ENCODE results near the gene MT4. TPM values are rescaled to one million over a fixed set of nuclear protein-coding genes. Genes with fewer than 3 reads are reported as not detected.
A peak's percentile ranks its signal among the peaks of the same experiment; 100 is the strongest.

Gene MT4
- total RNA-seq, 1 experiment from 2014 or later = not detected

DNA sequence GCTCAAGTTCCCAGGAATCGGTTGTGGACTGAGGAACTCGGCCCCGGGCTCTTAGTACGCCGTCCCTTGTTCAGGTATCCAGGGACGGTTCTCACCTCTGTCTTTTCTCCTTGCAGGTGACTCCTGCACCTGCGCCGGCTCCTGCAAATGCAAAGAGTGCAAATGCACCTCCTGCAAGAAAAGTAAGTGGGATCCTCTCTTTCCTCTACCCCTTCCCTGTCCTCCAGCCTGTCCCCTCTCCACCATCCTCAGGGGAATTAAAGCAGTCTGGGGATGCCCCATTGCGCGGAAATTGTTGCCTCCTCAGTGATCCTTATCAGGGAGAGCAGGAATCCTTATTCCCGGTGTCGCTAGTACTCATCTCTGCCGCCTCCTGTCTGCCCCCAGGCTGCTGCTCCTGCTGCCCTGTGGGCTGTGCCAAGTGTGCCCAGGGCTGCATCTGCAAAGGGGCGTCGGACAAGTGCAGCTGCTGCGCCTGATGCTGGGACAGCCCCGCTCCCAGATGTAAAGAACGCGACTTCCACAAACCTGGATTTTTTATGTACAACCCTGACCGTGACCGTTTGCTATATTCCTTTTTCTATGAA is 44.1 kb downstream of the MT4 start (continued):
- TF ChIP-seq, protein P1, sequence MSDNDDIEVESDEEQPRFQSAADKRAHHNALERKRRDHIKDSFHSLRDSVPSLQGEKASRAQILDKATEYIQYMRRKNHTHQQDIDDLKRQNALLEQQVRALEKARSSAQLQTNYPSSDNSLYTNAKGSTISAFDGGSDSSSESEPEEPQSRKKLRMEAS (CRISPR knock-in tag; IDR thresholded peaks at IDR 0.05) = no peak
- TF ChIP-seq, protein P2, sequence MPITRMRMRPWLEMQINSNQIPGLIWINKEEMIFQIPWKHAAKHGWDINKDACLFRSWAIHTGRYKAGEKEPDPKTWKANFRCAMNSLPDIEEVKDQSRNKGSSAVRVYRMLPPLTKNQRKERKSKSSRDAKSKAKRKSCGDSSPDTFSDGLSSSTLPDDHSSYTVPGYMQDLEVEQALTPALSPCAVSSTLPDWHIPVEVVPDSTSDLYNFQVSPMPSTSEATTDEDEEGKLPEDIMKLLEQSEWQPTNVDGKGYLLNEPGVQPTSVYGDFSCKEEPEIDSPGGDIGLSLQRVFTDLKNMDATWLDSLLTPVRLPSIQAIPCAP (CRISPR knock-in tag; IDR thresholded peaks at IDR 0.05) = no peak
- TF ChIP-seq, protein P3, sequence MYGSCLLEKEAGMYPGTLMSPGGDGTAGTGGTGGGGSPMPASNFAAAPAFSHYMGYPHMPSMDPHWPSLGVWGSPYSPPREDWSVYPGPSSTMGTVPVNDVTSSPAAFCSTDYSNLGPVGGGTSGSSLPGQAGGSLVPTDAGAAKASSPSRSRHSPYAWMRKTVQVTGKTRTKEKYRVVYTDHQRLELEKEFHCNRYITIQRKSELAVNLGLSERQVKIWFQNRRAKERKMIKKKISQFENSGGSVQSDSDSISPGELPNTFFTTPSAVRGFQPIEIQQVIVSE (CRISPR knock-in tag; IDR thresholded peaks at IDR 0.05; ENCODE audit: borderline replicate concordance) = no peak
- TF ChIP-seq NR3C1 (CRISPR knock-in tag; conservative IDR thresholded peaks at IDR 0.05; ENCODE audit: low read depth) (no peak), NFYB (CRISPR knock-in tag; conservative IDR thresholded peaks at IDR 0.05; ENCODE audit: low read depth) (no peak)
- TF ChIP-seq, protein P4, sequence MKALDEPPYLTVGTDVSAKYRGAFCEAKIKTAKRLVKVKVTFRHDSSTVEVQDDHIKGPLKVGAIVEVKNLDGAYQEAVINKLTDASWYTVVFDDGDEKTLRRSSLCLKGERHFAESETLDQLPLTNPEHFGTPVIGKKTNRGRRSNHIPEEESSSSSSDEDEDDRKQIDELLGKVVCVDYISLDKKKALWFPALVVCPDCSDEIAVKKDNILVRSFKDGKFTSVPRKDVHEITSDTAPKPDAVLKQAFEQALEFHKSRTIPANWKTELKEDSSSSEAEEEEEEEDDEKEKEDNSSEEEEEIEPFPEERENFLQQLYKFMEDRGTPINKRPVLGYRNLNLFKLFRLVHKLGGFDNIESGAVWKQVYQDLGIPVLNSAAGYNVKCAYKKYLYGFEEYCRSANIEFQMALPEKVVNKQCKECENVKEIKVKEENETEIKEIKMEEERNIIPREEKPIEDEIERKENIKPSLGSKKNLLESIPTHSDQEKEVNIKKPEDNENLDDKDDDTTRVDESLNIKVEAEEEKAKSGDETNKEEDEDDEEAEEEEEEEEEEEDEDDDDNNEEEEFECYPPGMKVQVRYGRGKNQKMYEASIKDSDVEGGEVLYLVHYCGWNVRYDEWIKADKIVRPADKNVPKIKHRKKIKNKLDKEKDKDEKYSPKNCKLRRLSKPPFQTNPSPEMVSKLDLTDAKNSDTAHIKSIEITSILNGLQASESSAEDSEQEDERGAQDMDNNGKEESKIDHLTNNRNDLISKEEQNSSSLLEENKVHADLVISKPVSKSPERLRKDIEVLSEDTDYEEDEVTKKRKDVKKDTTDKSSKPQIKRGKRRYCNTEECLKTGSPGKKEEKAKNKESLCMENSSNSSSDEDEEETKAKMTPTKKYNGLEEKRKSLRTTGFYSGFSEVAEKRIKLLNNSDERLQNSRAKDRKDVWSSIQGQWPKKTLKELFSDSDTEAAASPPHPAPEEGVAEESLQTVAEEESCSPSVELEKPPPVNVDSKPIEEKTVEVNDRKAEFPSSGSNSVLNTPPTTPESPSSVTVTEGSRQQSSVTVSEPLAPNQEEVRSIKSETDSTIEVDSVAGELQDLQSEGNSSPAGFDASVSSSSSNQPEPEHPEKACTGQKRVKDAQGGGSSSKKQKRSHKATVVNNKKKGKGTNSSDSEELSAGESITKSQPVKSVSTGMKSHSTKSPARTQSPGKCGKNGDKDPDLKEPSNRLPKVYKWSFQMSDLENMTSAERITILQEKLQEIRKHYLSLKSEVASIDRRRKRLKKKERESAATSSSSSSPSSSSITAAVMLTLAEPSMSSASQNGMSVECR (CRISPR knock-in tag; IDR thresholded peaks at IDR 0.05; ENCODE audit: borderline replicate concordance) = no peak

DNA sequence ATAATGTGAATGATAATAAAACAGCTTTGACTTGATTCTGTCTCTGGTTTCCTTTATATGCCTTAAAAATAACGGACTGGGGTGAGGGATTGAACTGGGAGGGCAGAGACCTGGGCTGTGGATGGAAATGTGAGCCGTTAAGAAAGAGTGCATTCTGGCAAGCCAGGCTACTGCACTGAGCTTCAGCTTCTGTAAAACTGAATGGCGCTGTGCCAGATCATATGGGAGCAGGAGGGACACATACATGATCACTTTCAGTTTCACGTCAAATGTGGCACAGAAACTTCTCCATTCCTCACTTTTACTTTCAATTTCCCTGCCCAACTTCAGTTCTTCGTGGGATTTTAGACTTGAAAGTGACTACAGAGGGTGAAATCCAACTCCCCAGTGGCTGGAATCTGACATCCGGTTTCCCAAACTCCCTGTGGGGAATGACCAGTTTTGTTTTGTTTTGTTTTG is 44.6 kb downstream of the MT4 start:
- no peak for DNase-seq (ENCODE audit: low spot score)
- peak overlapping the region; percentile 79 for H3K4me3 Mint-ChIP-seq
- H3K4me1 Mint-ChIP-seq = peaks cover 48% of the 10 kb centered on the region
- H3K27me3 Mint-ChIP-seq (ENCODE audit: low read depth) = peaks cover 80% of the 10 kb centered on the region
- no peaks in the 10 kb centered on the region for H3K9me3 Mint-ChIP-seq
- no peak for TF ChIP-seq ZNF121 (CRISPR knock-in tag; IDR thresholded peaks at IDR 0.05)
- TF ChIP-seq ESRRA (CRISPR knock-in tag; IDR thresholded peaks at IDR 0.05; ENCODE audit: borderline replicate concordance) = no peak
- no peak overlapping the region for H3K27ac Mint-ChIP-seq
- ChIA-PET CTCF (interaction anchor here (1.0 to 4.5 kb wide), 4 partner anchors 9 to 95 kb away, joined by 3 to 28 read pairs (median 13); no protein-coding TSS in a partner anchor), POLR2A (interaction anchor here (0.8 to 4.8 kb wide), 3 partner anchors 16 to 73 kb away, joined by 3 to 68 read pairs (median 6); partner anchors contain the start of genes MT1E and MT1X)
- H3K36me3 Mint-ChIP-seq = no peaks in the 10 kb centered on the region
- ATAC-seq = no peak

DNA sequence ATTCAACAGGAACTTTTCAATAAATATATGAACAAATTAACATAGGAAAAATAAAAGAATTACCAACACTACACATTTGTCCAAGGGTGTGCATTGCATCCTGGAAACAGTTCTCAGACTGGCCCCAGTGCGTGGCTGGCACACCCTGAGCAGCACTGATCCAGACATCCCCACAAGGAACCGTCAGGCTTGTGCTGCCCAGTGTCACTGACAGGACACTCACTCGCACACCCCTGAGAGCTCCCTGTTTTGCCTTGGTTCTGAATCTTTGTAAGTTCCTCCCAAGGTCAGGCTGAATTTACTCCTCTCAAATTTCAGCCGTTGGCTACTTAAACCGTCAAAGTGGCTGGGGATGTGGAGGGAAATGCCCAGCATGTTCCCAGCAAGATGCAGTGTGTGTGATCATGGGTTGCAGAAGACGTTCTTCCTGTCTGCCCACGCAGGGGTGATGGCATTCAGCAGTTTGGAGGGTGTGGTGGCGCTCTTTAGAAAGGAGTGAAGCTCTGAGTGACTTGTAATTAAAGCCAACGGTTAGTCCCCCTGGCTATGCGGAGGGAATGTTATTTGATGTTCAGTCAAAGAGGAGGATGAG is 45.2 kb downstream of the MT4 start:
- CTCF ChIA-PET = interaction anchor here (1.0 to 4.5 kb wide), 4 partner anchors 9 to 96 kb away, joined by 3 to 28 read pairs (median 13); no protein-coding TSS in a partner anchor
- H3K27me3 Mint-ChIP-seq (ENCODE audit: low read depth) = peaks cover 86% of the 10 kb centered on the region
- DNase-seq (ENCODE audit: low spot score) = no peak
- no peaks in the 10 kb centered on the region for H3K9me3 Mint-ChIP-seq
- H3K36me3 Mint-ChIP-seq = no peaks in the 10 kb centered on the region
- no peak overlapping the region for H3K27ac Mint-ChIP-seq
- ATAC-seq = no peak
- peak overlapping the region; percentile 79 for H3K4me3 Mint-ChIP-seq
- H3K4me1 Mint-ChIP-seq = peaks cover 48% of the 10 kb centered on the region
- POLR2A ChIA-PET = interaction anchor here (0.8 to 4.8 kb wide), 3 partner anchors 16 to 55 kb away, joined by 3 to 68 read pairs (median 3); partner anchors contain the start of gene MT1E
- TF ChIP-seq ETV6 (CRISPR knock-in tag; IDR thresholded peaks at IDR 0.05) (no peak), ELF4 (CRISPR knock-in tag; IDR thresholded peaks at IDR 0.05; ENCODE audit: low read depth) (no peak), SMAD3 (CRISPR knock-in tag; IDR thresholded peaks at IDR 0.05; ENCODE audit: borderline replicate concordance) (no peak), NR1H2 (CRISPR knock-in tag; IDR thresholded peaks at IDR 0.05) (no peak), TEAD4 (CRISPR knock-in tag; IDR thresholded peaks at IDR 0.05) (no peak), ZNF396 (CRISPR knock-in tag; IDR thresholded peaks at IDR 0.05; ENCODE audit: borderline replicate concordance) (no peak), NR3C1 (CRISPR knock-in tag; conservative IDR thresholded peaks at IDR 0.05; ENCODE audit: low read depth) (no peak)
- TF ChIP-seq, protein P5, sequence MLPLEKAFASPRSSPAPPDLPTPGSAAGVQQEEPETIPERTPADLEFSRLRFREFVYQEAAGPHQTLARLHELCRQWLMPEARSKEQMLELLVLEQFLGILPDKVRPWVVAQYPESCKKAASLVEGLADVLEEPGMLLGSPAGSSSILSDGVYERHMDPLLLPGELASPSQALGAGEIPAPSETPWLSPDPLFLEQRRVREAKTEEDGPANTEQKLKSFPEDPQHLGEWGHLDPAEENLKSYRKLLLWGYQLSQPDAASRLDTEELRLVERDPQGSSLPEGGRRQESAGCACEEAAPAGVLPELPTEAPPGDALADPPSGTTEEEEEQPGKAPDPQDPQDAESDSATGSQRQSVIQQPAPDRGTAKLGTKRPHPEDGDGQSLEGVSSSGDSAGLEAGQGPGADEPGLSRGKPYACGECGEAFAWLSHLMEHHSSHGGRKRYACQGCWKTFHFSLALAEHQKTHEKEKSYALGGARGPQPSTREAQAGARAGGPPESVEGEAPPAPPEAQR (CRISPR knock-in tag; IDR thresholded peaks at IDR 0.05) = no peak
- TF ChIP-seq, protein P6, sequence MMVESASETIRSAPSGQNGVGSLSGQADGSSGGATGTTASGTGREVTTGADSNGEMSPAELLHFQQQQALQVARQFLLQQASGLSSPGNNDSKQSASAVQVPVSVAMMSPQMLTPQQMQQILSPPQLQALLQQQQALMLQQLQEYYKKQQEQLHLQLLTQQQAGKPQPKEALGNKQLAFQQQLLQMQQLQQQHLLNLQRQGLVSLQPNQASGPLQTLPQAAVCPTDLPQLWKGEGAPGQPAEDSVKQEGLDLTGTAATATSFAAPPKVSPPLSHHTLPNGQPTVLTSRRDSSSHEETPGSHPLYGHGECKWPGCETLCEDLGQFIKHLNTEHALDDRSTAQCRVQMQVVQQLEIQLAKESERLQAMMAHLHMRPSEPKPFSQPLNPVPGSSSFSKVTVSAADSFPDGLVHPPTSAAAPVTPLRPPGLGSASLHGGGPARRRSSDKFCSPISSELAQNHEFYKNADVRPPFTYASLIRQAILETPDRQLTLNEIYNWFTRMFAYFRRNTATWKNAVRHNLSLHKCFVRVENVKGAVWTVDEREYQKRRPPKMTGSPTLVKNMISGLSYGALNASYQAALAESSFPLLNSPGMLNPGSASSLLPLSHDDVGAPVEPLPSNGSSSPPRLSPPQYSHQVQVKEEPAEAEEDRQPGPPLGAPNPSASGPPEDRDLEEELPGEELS (CRISPR knock-in tag; IDR thresholded peaks at IDR 0.05) = no peak
- TF ChIP-seq, protein P7, sequence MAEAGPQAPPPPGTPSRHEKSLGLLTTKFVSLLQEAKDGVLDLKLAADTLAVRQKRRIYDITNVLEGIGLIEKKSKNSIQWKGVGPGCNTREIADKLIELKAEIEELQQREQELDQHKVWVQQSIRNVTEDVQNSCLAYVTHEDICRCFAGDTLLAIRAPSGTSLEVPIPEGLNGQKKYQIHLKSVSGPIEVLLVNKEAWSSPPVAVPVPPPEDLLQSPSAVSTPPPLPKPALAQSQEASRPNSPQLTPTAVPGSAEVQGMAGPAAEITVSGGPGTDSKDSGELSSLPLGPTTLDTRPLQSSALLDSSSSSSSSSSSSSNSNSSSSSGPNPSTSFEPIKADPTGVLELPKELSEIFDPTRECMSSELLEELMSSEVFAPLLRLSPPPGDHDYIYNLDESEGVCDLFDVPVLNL (CRISPR knock-in tag; IDR thresholded peaks at IDR 0.05; ENCODE audit: borderline replicate concordance, low read depth) = no peak
- TF ChIP-seq, protein P8, sequence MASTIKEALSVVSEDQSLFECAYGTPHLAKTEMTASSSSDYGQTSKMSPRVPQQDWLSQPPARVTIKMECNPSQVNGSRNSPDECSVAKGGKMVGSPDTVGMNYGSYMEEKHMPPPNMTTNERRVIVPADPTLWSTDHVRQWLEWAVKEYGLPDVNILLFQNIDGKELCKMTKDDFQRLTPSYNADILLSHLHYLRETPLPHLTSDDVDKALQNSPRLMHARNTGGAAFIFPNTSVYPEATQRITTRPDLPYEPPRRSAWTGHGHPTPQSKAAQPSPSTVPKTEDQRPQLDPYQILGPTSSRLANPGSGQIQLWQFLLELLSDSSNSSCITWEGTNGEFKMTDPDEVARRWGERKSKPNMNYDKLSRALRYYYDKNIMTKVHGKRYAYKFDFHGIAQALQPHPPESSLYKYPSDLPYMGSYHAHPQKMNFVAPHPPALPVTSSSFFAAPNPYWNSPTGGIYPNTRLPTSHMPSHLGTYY (CRISPR knock-in tag; IDR thresholded peaks at IDR 0.05) = no peak

All from WTC11 (cell line).